IMR-90 (cell line): ENCODE results near the gene ALDH1A1. TPM values are rescaled to one million over a fixed set of nuclear protein-coding genes. Genes with fewer than 3 reads are reported as not detected.

Experiments
- ATAC-seq: fragments of 200-7000 bp; cut with Tn5 transposase; 2 replicates; pipeline ENCODE4 v1.9.1; 2020; ENCODE audit warnings: low read depth, mild to moderate bottlenecking, moderate library complexity
- BruUV-seq: library from RNA; stranded (reverse); fragments of 400-500 nt; replicated peaks from 2 replicates; lab custom pipeline; 2021; lab: Mats Ljungman, UMichigan
- CTCF ChIA-PET: fragments of 300-600 bp; formaldehyde crosslinking; extraction: SDS; loops from one replicate; lab custom pipeline; 2021; ENCODE audit warnings: antibody characterized with exemption; lab: Yijun Ruan, JAX
- POLR2A ChIA-PET: fragments of 300-600 bp; sonication (Branson Sonifier 250); formaldehyde crosslinking; loops from one replicate; lab custom pipeline; 2022; ENCODE audit warnings: antibody characterized with exemption; ENCODE audit not compliant: unreplicated experiment; lab: Charles Lee
- DNase-seq: peaks from one replicate; pipeline ENCODE4 v3.0.0; 2013
- H2AFZ ChIP-seq: replicated peaks from 2 replicates; pipeline ENCODE3; 2013; ENCODE audit warnings: low read length, mild to moderate bottlenecking; ENCODE audit not compliant: poor library complexity
- H2AK5ac ChIP-seq: 2 replicates; pipeline ENCODE4 v1.6.1; 2013; ENCODE audit warnings: low read depth, low read length, inconsistent platforms
- H2AK9ac ChIP-seq: replicated peaks from 2 replicates; pipeline ENCODE3; 2013; ENCODE audit warnings: mild to moderate bottlenecking, low read depth, low read length, moderate library complexity; ENCODE audit not compliant: poor library complexity
- H2BK120ac ChIP-seq: 2 replicates; pipeline ENCODE4 v1.6.1; 2013; ENCODE audit warnings: low read depth, low read length, inconsistent platforms
- H2BK15ac ChIP-seq: 3 replicates; pipeline ENCODE4 v1.6.1; 2013; ENCODE audit warnings: low read depth, low read length, inconsistent platforms
- H2BK20ac ChIP-seq: 2 replicates; pipeline ENCODE4 v1.6.1; 2013; ENCODE audit warnings: low read depth, mild to moderate bottlenecking, inconsistent platforms, low read length, moderate library complexity
- H2BK5ac ChIP-seq: 2 replicates; pipeline ENCODE4 v1.6.1; 2013; ENCODE audit warnings: mild to moderate bottlenecking, low read depth, low read length, inconsistent platforms; ENCODE audit not compliant: poor library complexity, severe bottlenecking
- H3K14ac ChIP-seq: replicated peaks from 2 replicates; pipeline ENCODE4 v1.6.1; 2013; ENCODE audit warnings: low read depth, low read length, inconsistent platforms
- H3K18ac ChIP-seq: 2 replicates; pipeline ENCODE4 v1.6.1; 2013; ENCODE audit warnings: low read depth, low read length, control low read depth
- H3K23ac ChIP-seq: 2 replicates; pipeline ENCODE4 v1.6.1; 2013; ENCODE audit warnings: low read depth, low read length, inconsistent platforms
- H3K27ac ChIP-seq: 2 replicates; pipeline ENCODE4 v1.5.1; 2013; ENCODE audit warnings: mild to moderate bottlenecking, control low read depth, low read length; ENCODE audit not compliant: insufficient read depth
- H3K27me3 ChIP-seq: 2 replicates; pipeline ENCODE4 v1.6.1; 2013; ENCODE audit warnings: low read length; ENCODE audit not compliant: control insufficient read depth, insufficient read depth
- H3K36me3 ChIP-seq: 2 replicates; pipeline ENCODE4 v1.6.1; 2013; ENCODE audit warnings: low read length, mixed read lengths; ENCODE audit not compliant: control insufficient read depth, insufficient read depth
- H3K4ac ChIP-seq: 2 replicates; pipeline ENCODE4 v1.6.1; 2013; ENCODE audit warnings: low read depth, low read length, inconsistent platforms
- H3K4me1 ChIP-seq: 2 replicates; pipeline ENCODE4 v1.6.1; 2013; ENCODE audit warnings: low read length, mixed read lengths; ENCODE audit not compliant: control insufficient read depth, insufficient read depth
- H3K4me2 ChIP-seq: 2 replicates; pipeline ENCODE4 v1.6.1; 2013; ENCODE audit warnings: low read depth, mild to moderate bottlenecking, control low read depth, low read length, moderate library complexity
- H3K4me3 ChIP-seq: 2 replicates; pipeline ENCODE4 v1.5.1; 2013; ENCODE audit warnings: low read depth, mild to moderate bottlenecking, control low read depth, low read length, moderate library complexity; ENCODE audit not compliant: insufficient read depth
- H3K56ac ChIP-seq: 2 replicates; pipeline ENCODE4 v1.6.1; 2013; ENCODE audit warnings: low read length, inconsistent platforms; ENCODE audit not compliant: insufficient read depth; ENCODE audit errors: extremely low read depth
- H3K79me1 ChIP-seq, 2 experiments: 2 replicates each; pipeline ENCODE4 v1.6.1; 2013; ENCODE audit warnings: low read length in 2 of 2, inconsistent platforms in 1 of 2, low read depth in 1 of 2
- H3K9ac ChIP-seq: 2 replicates; pipeline ENCODE4 v1.6.1; 2013; ENCODE audit warnings: low read depth, low read length, control low read depth
- H3K9me1 ChIP-seq: 2 replicates; pipeline ENCODE4 v1.6.1; 2013; ENCODE audit warnings: low read length, inconsistent platforms; ENCODE audit not compliant: insufficient read depth
- H3K9me3 ChIP-seq: 2 replicates; pipeline ENCODE4 v1.6.1; 2013; ENCODE audit warnings: low read length; ENCODE audit not compliant: control insufficient read depth, insufficient read depth
- H4K20me1 ChIP-seq: 2 replicates; pipeline ENCODE4 v1.6.1; 2013; ENCODE audit warnings: low read length, inconsistent platforms; ENCODE audit not compliant: insufficient read depth
- H4K5ac ChIP-seq: 2 replicates; pipeline ENCODE4 v1.6.1; 2013; ENCODE audit warnings: mild to moderate bottlenecking, low read depth, low read length, control low read depth
- H4K8ac ChIP-seq, 2 experiments: 2 replicates each; pipeline ENCODE4 v1.6.1; 2013; ENCODE audit warnings: low read depth in 2 of 2, low read length in 2 of 2, control low read depth in 1 of 2, inconsistent platforms in 1 of 2
- H4K91ac ChIP-seq: 2 replicates; pipeline ENCODE4 v1.6.1; 2013; ENCODE audit warnings: low read depth, low read length, inconsistent platforms; ENCODE audit not compliant: insufficient read depth
- ELK1 ChIP-seq: fragments of 150-350 bp; IDR thresholded peaks from 2 replicates; pipeline ENCODE4 v1.6.1; 2016; ENCODE audit warnings: low read depth, mild to moderate bottlenecking, low read length, moderate library complexity, borderline replicate concordance
- POLR2A ChIP-seq: IDR thresholded peaks from 2 replicates; pipeline ENCODE4 v1.6.1; 2012; ENCODE audit warnings: mild to moderate bottlenecking, low read depth, low read length
- WGBS, 2 experiments: methylation state at CpG; one replicate each; pipeline versions ENCODE4 v1.1.5 to v1.1.7; 2013; ENCODE audit warnings: missing lambda C conversion rate in 2 of 2; ENCODE audit not compliant: insufficient read length in 1 of 2; ENCODE audit errors: extremely low coverage in 2 of 2; 5-methylcytosine and 5-hydroxymethylcytosine counted together
- dilution Hi-C: fragments of 300-500 bp; cut with HindIII; formaldehyde crosslinking; loops from one replicate; pipeline ENCODE4 v1.14.3; 2018; ENCODE audit warnings: low sequenced_read_pairs; ENCODE audit not compliant: unreplicated experiment
- in situ Hi-C: fragments of 300-500 bp; cut with MboI; formaldehyde crosslinking; loops from 3 replicates; pipeline ENCODE4 v1.14.3; 2019; ENCODE audit warnings: low sequenced_read_pairs, inconsistent platforms, mixed read lengths
- intact Hi-C: fragments of 100-400 bp; cut with micrococcal nuclease; formaldehyde crosslinking; loops from 2 replicates; pipeline ENCODE4 v1.10.0; 2022
- polyA plus RNA-seq, 3 experiments: library from polyadenylated mRNA; depleted of rRNA; stranded (reverse); fragments of >200 nt; gene quantifications; 2 replicates each; pipeline ENCODE4 v1.2.3, GENCODE V29; 2012; ENCODE audit warnings: low replicate concordance in 1 of 3
- total RNA-seq: library from RNA; depleted of rRNA; stranded (reverse); fragments of >200 nt; gene quantifications from 2 replicates; pipeline ENCODE4 v1.2.3, GENCODE V29; 2012

ALDH1A1 gene
- total and polyA plus RNA-seq, 2 of the 4 experiments (the other 2 are of a cell fraction), result not detected

- no peak overlapping the region for H3K4ac ChIP-seq
- dilution Hi-C loops (no loop called here), in situ Hi-C loops (no loop called here), intact Hi-C loops (loop anchor here (10.0 kb wide), 1 partner anchor 46 kb away; no protein-coding TSS in a partner anchor)
- no peak overlapping the region for H3K9ac ChIP-seq
- POLR2A ChIA-PET, result no interaction called here
- H3K18ac ChIP-seq, result no peak overlapping the region
- no peaks in the 10 kb centered on the region for H3K79me1 ChIP-seq
- no peak overlapping the region for H3K56ac ChIP-seq
- no peaks in the 10 kb centered on the region for H3K9me3 ChIP-seq
- DNase-seq, result no peak
- H3K27ac ChIP-seq, result no peak overlapping the region
- H4K5ac ChIP-seq, result no peak overlapping the region
- CTCF ChIA-PET, result interaction anchor here (0.6 kb wide), 1 partner anchor 71 kb away, joined by 3 read pairs; no protein-coding TSS in a partner anchor
- TF ChIP-seq POLR2A, result no peak
- no peak for TF ChIP-seq ELK1
- H2AK9ac ChIP-seq, result no peak overlapping the region
- no TSS peak for BruUV-seq
- H3K23ac ChIP-seq, result no peak overlapping the region
- H4K20me1 ChIP-seq, result no peaks in the 10 kb centered on the region
- H3K4me3 ChIP-seq, result no peak overlapping the region
- no peak overlapping the region for H2AK5ac ChIP-seq
- no peaks in the 10 kb centered on the region for H3K4me1 ChIP-seq
- WGBS, 2 experiments, result no CpG with 5 or more reads among the region's 1 CpG
- no peak overlapping the region for H4K8ac ChIP-seq
- no peak overlapping the region for H2AFZ ChIP-seq
- no peak for ATAC-seq
- H3K9me1 ChIP-seq, result no peaks in the 10 kb centered on the region
- H2BK120ac ChIP-seq, result no peak overlapping the region
- H2BK5ac ChIP-seq, result no peak overlapping the region
- no peak overlapping the region for H2BK15ac ChIP-seq
- no peak overlapping the region for H3K14ac ChIP-seq
- H3K4me2 ChIP-seq, result no peak overlapping the region
- no peaks in the 10 kb centered on the region for H3K27me3 ChIP-seq
- H3K36me3 ChIP-seq, result no peaks in the 10 kb centered on the region
- no peak overlapping the region for H4K91ac ChIP-seq
- no peak overlapping the region for H2BK20ac ChIP-seq
Observed at GRCh38 chr9:72949244-72949582, 3.6 kb downstream of the ALDH1A1 start.
